Limb (tissue), 2 donors: Measurements from ENCODE around the gene GARS1.
A peak's percentile ranks its signal among the peaks of the same experiment; 100 is the strongest.

Experiments
- DNase-seq, 2 donors: peaks; one replicate each; pipeline ENCODE4 v3.0.0-alpha.2; 2016; ENCODE audit errors: extremely low spot score in 2 of 2

GARS1 gene

DNA sequence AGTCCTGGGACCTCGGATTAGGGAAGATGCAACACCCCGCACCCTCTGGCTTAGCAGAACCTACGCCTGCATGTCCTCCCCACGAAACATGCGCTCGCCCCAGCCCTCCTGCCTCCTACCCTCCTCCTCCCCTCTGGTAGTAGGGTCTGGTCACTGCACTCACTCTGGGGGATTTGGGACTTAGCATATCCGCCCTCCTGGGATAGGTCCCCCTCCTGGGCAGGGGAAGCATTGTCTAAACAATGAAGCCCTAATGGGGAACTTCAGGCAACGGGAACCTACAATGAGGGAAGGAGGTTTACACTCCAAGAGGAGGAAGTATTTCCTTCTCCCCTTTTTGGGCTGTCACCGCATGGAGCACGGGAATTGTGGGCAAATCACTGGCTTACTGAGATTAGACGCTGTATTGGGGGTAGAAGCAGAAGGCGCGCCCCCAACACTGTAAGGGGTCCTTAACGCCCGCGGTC, 86.7 kb downstream of the GARS1 start:
- no peak for DNase-seq

DNA sequence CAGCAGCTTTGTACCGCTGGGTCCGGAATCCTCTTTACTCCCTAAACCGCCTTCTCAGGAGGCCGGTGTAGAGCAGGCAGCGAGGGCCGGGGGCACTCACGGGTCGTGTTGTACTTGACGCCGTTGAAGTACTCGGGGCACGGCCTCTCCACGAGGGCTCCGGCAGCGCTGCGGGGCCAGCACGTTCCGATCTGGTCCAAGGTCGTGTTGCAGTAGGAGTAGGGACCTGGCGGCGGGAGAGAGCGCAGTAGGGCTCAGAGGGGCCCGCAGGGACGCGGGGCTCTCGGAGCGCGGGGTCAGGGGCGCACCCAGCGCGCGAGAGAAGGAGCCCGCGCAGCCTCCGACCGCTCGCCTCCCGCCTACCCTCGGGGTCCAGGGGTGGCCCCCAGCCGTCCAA, 87.1 kb downstream of the GARS1 start:
- no peak for DNase-seq

DNA sequence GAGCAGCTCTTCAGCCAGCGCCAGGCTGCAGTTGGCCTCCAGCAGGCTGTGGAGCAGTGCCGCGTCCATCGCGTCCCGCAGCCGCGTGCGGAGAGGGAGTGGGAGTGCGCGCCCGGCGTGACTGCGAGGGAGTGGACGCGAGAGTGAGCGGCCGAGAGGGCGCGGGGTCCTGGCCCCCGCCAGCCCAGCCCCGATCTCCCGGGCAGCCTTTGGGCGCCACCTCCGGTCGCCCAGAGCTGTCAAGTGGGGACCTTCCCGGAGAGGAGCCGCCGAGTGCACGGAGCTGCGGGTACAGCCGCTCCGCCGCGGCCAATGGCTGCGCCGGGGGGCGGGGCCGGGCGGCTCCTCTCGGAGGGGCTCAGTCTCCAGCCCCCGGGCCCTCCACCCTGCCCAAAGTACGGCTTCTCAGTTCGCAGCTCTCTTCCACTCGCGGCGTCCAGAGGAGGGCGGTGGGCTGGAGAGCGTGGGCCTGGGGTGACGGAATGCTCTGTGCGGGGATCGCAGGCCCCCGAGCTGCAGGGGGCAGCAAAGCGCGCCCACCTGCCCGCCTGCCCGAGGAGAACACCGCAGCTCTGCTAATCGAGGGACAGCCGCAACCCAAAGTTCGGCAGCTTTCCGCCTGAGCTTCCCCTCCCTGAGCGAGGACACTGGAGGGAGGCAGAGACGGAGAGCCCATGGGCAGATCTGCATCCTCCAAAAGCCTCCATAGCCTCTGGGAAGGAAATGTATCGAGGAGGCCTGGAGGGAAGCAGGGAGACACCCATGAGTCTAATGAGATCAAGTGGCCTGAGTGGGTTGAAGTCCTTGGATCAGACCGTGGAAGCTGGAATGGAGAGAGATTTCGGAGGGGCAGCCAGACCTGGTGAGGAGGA, 87.8 kb downstream of the GARS1 start, which contains the start of gene CRHR2:
Gene CRHR2, minus strand, starts transcription at position 245 of the 872 bp plus-strand sequence. Its CDS starts 176 bp downstream, at position 69.
- peak in 1 of 2 donors; percentile 62 for DNase-seq

GRCh38 chr7:30683306-30683705, 88.6 kb downstream of the GARS1 start:
- no peak for DNase-seq
